Measurements from ENCODE around the gene CYB561D2. TPM values are rescaled to one million over a fixed set of nuclear protein-coding genes. Genes with fewer than 3 reads are reported as not detected.
A peak's percentile ranks its signal among the peaks of the same experiment; 100 is the strongest.

CYB561D2 gene
- total RNA-seq, 1 donor = 25.0 TPM

- Histone ChIP-seq H3K9me3 (ENCODE audit: low read depth, low read length) (no peaks in the 10 kb centered on the region), H3K27ac (ENCODE audit: low read depth, low read length) (no peak overlapping the region), H3K27me3 (ENCODE audit: insufficient read depth, low read length) (no peaks in the 10 kb centered on the region), H4K20me1 (ENCODE audit: insufficient read depth, low read length) (peaks cover 38% of the 10 kb centered on the region), H2AFZ (ENCODE audit: low read length) (no peak overlapping the region), H3K36me3 (ENCODE audit: insufficient read depth, low read length) (peaks cover 28% of the 10 kb centered on the region), H3K4me1 (ENCODE audit: insufficient read depth, low read length) (peaks cover 14% of the 10 kb centered on the region), H3K79me2 (ENCODE audit: insufficient read depth, low read length) (peaks cover 31% of the 10 kb centered on the region), H3K4me2 (ENCODE audit: insufficient read depth, low read length) (peak overlapping the region; percentile 99), H3K4me3 (ENCODE audit: insufficient read depth, low read length) (no peak overlapping the region)
- DNase-seq (ENCODE audit: insufficient read length, low spot score, missing footprints) = no peak
- TF ChIP-seq CTCF (IDR thresholded peaks at IDR 0.05; ENCODE audit: extremely low read depth, low read depth, low read length) = no peak
These were observed 31.3 kb upstream of the CYB561D2 start for GRCh38 chr3:50319181-50319893.

GRCh38 chr3:50319894-50320625 lies 30.6 kb upstream of the CYB561D2 start:
- H3K27me3 ChIP-seq (ENCODE audit: insufficient read depth, low read length) = no peaks in the 10 kb centered on the region
- H3K4me2 ChIP-seq (ENCODE audit: insufficient read depth, low read length) = peak overlapping the region; percentile 99
- peak overlapping the region; percentile 91 for H3K4me3 ChIP-seq (ENCODE audit: insufficient read depth, low read length)
- peak overlapping the region; percentile 99 for H3K27ac ChIP-seq (ENCODE audit: low read depth, low read length)
- peaks cover 38% of the 10 kb centered on the region for H4K20me1 ChIP-seq (ENCODE audit: insufficient read depth, low read length)
- H3K36me3 ChIP-seq (ENCODE audit: insufficient read depth, low read length) = peaks cover 28% of the 10 kb centered on the region
- no peak for TF ChIP-seq CTCF (IDR thresholded peaks at IDR 0.05; ENCODE audit: extremely low read depth, low read depth, low read length)
- H3K79me2 ChIP-seq (ENCODE audit: insufficient read depth, low read length) = peaks cover 31% of the 10 kb centered on the region
- H3K4me1 ChIP-seq (ENCODE audit: insufficient read depth, low read length) = peaks cover 14% of the 10 kb centered on the region
- H3K9me3 ChIP-seq (ENCODE audit: low read depth, low read length) = no peaks in the 10 kb centered on the region
- DNase-seq (ENCODE audit: insufficient read length, low spot score, missing footprints) = peak; percentile 72
- H2AFZ ChIP-seq (ENCODE audit: low read length) = no peak overlapping the region

GRCh38 chr3:50320853-50321335 lies 29.8 kb upstream of the CYB561D2 start:
- Histone ChIP-seq H3K4me2 (ENCODE audit: insufficient read depth, low read length) (peak overlapping the region; percentile 99), H3K4me3 (ENCODE audit: insufficient read depth, low read length) (peak overlapping the region; percentile 91), H2AFZ (ENCODE audit: low read length) (peak overlapping the region; percentile 99), H3K4me1 (ENCODE audit: insufficient read depth, low read length) (peaks cover 14% of the 10 kb centered on the region), H4K20me1 (ENCODE audit: insufficient read depth, low read length) (peaks cover 38% of the 10 kb centered on the region), H3K79me2 (ENCODE audit: insufficient read depth, low read length) (peaks cover 31% of the 10 kb centered on the region), H3K36me3 (ENCODE audit: insufficient read depth, low read length) (peaks cover 33% of the 10 kb centered on the region), H3K27me3 (ENCODE audit: insufficient read depth, low read length) (no peaks in the 10 kb centered on the region), H3K27ac (ENCODE audit: low read depth, low read length) (peak overlapping the region; percentile 99), H3K9me3 (ENCODE audit: low read depth, low read length) (no peaks in the 10 kb centered on the region)
- no peak for TF ChIP-seq CTCF (IDR thresholded peaks at IDR 0.05; ENCODE audit: extremely low read depth, low read depth, low read length)
- DNase-seq (ENCODE audit: insufficient read length, low spot score, missing footprints) = peak; percentile 97
